Measurements from ENCODE around the gene OXCT2.
"Not testable (repeated sequence)": the region's sequence is repeated elsewhere in the genome, so short reads cannot be mapped to it uniquely, and the experiment has no call there.

The OXCT2 gene

GRCh38 chr1:39782103-39782502 lies 11.0 kb upstream of the OXCT2 start:
- no peak for DNase-seq (ENCODE audit: low read depth)
- H3K4me3 ChIP-seq (ENCODE audit: control insufficient read depth, low read depth, low read length), result no peak overlapping the region
- no peak for TF ChIP-seq CTCF (conservative IDR thresholded peaks at IDR 0.05; ENCODE audit: control insufficient read depth, insufficient read depth, low read depth, low read length)

DNA sequence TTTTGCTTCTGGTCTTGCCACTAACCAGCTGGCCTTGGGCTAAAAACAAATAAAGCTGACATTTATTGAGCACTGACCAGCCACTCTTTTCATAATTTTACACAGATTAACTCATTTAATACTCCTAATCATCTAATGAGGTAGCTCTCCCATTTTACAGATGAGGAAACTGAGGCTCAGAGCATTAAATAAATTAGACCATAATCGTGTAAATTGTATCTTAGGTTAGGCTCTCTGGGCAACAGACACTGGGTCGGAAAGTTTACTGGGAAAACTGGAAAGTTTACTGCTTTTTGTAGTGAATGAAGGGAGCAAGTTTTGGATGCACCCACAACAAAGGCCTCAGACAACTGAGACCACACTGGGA lies 10.2 kb upstream of the OXCT2 start:
- H3K4me3 ChIP-seq (ENCODE audit: control insufficient read depth, low read depth, low read length), result no peak overlapping the region
- DNase-seq (ENCODE audit: low read depth), result no peak
- TF ChIP-seq CTCF (conservative IDR thresholded peaks at IDR 0.05; ENCODE audit: control insufficient read depth, insufficient read depth, low read depth, low read length), result no peak

- H3K4me3 ChIP-seq (ENCODE audit: control insufficient read depth, low read depth, low read length), result no peak overlapping the region
- no peak for TF ChIP-seq CTCF (conservative IDR thresholded peaks at IDR 0.05; ENCODE audit: control insufficient read depth, insufficient read depth, low read depth, low read length)
- DNase-seq (ENCODE audit: low read depth), result no peak
These were observed 8.7 kb upstream of the OXCT2 start for GRCh38 chr1:39779821-39780220.

- DNase-seq (ENCODE audit: low read depth), result no peak
- no peak overlapping the region for H3K4me3 ChIP-seq (ENCODE audit: control insufficient read depth, low read depth, low read length)
- TF ChIP-seq CTCF (conservative IDR thresholded peaks at IDR 0.05; ENCODE audit: control insufficient read depth, insufficient read depth, low read depth, low read length), result no peak
These were observed 8.0 kb upstream of the OXCT2 start for GRCh38 chr1:39779137-39779536.

DNA sequence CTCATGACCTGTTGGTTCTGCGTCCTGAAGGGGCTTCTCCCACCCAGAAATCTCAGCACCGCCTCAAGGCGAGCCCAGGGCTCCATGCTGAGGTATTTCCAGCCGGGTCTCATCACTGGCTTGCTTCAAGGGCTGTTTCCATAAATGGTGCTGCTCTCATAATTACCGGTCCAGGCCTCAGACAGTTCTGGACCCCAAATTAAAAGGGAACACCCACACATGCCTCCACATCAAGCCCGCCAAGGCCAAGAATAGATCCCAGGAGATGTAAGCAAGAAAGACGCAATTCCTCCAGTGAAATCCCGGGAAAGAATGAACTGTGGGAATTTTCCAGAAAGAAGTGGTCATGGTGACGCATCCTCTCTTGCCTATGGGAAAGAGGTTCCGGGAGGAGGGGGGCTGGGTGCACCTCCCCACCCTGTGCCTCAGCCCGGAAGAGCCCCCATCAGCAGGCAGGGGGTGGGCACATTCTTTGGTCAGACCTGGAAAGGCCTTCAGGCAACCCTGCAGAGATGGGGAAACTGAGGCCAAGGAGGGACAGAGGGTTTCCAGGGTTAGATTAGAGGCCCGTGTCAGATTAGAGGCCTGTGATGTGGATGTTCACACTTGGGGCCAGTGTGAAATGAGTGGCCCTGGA lies 7.4 kb upstream of the OXCT2 start:
- DNase-seq (ENCODE audit: low read depth), result not testable (repeated sequence)

DNA sequence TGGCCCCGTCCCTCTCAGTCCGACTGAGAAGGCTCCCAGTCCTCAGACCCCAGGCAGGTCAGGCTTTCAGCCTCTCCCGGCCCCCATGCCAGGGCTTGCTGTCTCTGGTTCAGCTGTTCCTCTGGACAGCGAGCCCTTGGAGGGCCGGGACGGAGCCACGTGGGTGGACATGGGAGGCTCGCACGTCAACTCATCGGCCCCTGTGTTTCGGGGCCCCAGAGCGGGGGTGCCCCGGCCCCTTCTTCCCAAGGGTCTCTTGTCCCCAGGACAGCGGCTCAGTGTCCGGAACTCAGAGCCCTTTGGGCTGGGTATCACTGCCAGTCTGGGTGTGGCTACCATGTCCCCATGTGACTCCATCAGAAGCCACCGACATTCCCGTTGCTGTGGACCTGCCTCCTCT lies 6.7 kb upstream of the OXCT2 start:
- not testable (repeated sequence) for H3K4me3 ChIP-seq (ENCODE audit: control insufficient read depth, low read depth, low read length); DNase-seq (ENCODE audit: low read depth)

More for the DNA sequence above, 7.4 kb upstream of the OXCT2 start:
- not testable (repeated sequence) for H3K4me3 ChIP-seq (ENCODE audit: control insufficient read depth, low read depth, low read length)

DNA sequence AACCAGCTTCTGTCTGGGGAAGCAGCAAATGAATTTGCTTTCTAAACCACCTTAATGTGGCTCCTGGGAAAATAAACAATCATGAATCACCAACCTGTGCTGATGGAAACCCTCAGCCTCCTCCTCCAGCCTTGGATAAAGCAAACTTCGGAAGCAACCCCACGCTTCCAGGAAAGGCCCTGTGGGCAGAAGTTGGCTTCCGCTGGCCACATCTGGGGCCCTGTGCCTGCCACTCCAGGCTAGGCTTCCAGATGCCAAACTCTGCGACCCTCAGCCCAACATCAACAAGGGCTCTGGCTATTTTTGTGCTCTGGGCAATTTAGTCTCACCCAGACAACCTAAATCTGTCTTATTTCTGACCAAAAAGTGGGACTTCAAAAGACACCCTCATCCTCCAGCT lies 6.2 kb upstream of the OXCT2 start:
- no peak overlapping the region for H3K4me3 ChIP-seq (ENCODE audit: control insufficient read depth, low read depth, low read length)
- TF ChIP-seq CTCF (conservative IDR thresholded peaks at IDR 0.05; ENCODE audit: control insufficient read depth, insufficient read depth, low read depth, low read length), result no peak
- DNase-seq (ENCODE audit: low read depth), result no peak

DNA sequence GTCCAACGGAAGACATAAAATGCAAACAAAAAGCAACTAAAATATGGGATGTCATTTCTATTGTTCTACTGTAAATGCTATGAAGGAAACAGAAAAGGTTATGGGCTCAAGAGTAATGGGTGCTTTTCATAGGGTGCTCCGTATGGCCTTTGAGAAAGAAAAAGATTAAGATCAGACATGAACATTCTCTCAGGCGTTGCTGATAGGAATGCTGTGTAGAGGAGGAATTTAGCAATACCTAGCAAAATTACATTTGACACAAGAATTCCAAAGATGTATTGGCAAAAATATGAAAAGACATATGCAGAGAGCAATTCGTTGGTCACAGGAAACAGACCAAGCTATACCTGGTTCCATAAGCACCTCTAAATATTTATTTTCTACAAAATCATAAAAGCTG lies 5.7 kb upstream of the OXCT2 start:
- DNase-seq (ENCODE audit: low read depth), result no peak
- no peak for TF ChIP-seq CTCF (conservative IDR thresholded peaks at IDR 0.05; ENCODE audit: control insufficient read depth, insufficient read depth, low read depth, low read length)

More for the DNA sequence above, 5.7 kb upstream of the OXCT2 start:
- no peak overlapping the region for H3K4me3 ChIP-seq (ENCODE audit: control insufficient read depth, low read depth, low read length)

Measured in fibroblast of mammary gland (primary cell).